AG10803 (cell line): Measurements from ENCODE around the gene KIF5A.
A peak's percentile ranks its signal among the peaks of the same experiment; 100 is the strongest.

ENCODE experiments used
- DNase-seq: peaks from one replicate; pipeline ENCODE4 v3.0.0; 2010; ENCODE audit warnings: low read depth
- H3K4me3 ChIP-seq: 2 replicates; pipeline ENCODE4 v1.5.1; 2011; ENCODE audit warnings: mild to moderate bottlenecking, low read length, control low read depth
- TF ChIP-seq, protein P1 (sequence below): conservative IDR thresholded peaks from 2 replicates; pipeline ENCODE4 v1.5.1; 2011; ENCODE audit warnings: mild to moderate bottlenecking, low read length, control low read depth, inconsistent platforms

KIF5A gene

DNA sequence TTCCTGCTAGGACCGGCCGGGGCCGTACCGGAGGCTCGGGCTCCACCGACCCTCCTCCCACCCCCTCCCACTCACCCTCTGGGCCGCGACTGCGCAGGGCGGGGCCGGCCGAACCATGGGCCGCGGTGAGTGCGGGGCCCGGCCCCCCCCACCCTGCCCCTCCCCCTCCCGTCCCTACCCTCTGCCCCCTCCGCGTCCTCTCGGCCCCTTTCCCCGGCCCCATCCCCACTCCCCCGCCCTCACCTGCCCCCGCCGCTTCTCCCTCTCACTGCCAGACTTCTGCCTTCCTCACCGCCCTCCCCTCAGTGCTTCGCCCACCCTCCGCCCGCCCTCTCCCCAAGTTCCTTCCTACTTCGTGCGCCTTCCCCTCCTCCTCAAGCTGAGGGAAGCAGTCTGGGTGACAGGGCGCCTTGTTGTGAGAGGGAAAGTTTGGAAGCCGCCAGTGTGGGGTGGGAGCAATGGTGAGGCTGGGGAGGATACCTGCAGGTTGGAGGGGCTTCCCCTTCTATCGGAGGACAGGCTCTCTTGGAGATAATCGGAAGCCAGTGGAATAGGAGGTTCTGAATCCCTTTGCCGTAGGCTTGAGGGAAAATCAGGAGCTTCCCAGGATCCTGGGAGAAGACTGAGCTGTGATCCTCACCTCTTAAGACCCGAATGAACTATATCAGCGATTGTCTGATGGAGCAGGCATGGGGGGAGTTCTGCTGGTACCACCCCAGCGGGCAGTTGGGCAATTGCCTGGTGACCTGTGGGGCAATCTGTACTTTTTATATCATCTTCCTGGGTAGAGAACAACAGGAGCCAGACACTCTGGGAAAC is 26.7 kb upstream of the KIF5A start:
- H3K4me3 ChIP-seq: peak overlapping the region; percentile 89
- DNase-seq: peak; percentile 46
- TF ChIP-seq, protein P1, sequence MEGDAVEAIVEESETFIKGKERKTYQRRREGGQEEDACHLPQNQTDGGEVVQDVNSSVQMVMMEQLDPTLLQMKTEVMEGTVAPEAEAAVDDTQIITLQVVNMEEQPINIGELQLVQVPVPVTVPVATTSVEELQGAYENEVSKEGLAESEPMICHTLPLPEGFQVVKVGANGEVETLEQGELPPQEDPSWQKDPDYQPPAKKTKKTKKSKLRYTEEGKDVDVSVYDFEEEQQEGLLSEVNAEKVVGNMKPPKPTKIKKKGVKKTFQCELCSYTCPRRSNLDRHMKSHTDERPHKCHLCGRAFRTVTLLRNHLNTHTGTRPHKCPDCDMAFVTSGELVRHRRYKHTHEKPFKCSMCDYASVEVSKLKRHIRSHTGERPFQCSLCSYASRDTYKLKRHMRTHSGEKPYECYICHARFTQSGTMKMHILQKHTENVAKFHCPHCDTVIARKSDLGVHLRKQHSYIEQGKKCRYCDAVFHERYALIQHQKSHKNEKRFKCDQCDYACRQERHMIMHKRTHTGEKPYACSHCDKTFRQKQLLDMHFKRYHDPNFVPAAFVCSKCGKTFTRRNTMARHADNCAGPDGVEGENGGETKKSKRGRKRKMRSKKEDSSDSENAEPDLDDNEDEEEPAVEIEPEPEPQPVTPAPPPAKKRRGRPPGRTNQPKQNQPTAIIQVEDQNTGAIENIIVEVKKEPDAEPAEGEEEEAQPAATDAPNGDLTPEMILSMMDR: no peak

DNA sequence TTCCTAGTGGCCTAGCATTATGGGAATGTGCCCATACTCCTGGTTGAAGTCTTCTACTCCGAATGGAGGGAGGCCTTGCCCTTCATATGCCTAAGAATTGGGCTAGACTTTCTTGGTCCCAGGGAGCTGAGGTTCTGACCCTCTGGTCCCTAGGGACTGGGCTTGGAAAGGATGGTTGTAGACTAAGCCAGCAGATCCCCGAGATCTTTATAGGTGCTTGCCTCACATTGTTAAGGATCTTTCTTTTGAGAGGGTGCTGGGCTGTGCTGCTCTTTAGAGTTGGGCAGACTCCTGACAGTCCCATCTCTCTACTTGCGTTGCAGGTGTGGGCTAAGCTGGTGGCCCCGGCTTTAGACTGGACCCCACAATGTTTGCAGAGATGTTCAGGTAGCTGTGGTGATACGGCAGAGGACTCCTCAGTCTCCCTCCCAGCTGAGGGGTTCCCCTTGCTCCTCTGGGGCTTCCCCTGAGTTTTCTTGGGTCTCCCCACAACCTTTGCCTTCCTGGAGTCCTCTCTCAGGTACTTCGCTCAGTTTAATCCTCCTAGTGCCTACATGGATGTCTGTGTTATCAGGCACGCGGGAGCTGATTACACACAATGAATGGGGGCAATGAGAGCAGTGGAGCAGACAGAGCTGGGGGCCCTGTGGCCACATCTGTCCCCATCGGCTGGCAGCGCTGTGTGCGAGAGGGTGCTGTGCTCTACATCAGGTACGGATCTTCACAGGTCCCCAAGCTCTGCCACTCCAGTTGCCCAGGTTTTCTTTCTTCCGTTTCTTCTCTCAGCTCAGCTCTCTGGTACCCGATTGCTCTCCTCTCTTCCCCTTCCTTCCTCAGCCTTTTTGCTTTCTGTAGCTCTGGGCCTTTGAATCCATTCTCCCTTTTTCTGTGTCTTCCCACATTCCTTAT is 25.9 kb upstream of the KIF5A start:
- TF ChIP-seq, protein P1: no peak
- no peak for DNase-seq
- peak overlapping the region; percentile 89 for H3K4me3 ChIP-seq

DNA sequence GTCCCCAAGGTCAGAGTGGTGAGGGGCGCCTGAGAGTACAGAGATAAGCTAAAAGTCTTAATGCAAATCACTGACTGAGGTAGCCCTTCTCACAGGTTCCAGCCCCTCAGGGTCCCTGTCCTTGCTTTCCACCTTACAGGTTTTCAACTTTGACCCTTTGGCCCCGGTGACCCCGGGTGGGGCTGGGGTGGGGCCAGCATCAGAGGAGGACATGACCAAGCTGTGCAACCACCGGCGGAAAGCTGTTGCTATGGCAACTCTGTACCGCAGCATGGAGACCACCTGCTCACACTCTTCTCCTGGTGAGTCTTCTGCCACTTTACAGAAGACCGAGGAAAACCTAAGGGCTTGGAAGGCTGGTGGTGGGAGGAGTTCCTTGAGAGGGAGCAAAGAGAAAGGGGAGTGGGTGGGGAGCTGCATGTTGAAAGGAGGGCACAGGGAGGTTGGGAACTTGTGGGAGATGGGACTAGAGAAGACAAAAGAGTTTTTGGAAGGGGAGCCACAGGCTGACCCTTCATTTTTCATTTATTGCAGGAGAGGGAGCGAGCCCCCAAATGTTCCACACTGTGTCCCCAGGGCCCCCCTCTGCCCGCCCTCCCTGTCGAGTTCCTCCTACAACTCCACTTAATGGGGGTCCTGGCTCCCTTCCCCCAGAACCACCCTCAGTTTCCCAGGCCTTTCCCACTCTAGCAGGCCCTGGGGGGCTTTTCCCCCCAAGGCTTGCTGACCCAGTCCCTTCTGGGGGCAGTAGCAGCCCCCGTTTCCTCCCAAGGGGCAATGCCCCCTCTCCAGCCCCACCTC is 24.8 kb upstream of the KIF5A start:
- no peak for DNase-seq
- TF ChIP-seq, protein P1: no peak
- H3K4me3 ChIP-seq: peak overlapping the region; percentile 89

DNA sequence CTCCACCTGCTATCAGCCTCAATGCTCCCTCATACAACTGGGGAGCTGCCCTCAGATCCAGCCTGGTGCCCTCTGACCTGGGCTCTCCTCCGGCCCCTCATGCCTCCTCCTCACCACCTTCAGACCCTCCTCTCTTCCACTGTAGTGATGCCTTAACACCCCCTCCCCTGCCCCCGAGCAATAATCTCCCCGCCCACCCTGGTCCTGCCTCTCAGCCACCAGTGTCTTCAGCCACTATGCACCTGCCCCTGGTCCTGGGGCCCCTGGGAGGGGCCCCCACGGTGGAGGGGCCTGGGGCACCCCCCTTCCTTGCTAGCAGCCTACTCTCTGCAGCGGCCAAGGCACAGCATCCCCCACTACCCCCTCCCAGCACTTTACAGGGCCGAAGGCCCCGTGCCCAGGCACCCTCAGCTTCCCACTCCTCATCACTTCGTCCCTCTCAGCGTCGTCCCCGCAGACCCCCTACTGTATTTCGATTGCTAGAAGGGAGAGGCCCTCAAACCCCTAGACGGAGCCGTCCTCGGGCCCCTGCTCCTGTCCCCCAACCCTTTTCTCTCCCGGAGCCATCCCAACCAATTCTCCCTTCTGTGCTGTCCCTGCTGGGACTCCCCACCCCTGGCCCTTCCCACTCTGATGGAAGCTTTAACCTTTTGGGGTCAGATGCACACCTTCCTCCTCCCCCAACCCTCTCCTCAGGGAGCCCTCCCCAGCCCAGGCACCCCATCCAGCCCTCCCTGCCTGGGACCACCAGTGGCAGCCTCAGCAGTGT is 24.0 kb upstream of the KIF5A start:
- no peak for DNase-seq
- TF ChIP-seq, protein P1: no peak
- no peak overlapping the region for H3K4me3 ChIP-seq

DNA sequence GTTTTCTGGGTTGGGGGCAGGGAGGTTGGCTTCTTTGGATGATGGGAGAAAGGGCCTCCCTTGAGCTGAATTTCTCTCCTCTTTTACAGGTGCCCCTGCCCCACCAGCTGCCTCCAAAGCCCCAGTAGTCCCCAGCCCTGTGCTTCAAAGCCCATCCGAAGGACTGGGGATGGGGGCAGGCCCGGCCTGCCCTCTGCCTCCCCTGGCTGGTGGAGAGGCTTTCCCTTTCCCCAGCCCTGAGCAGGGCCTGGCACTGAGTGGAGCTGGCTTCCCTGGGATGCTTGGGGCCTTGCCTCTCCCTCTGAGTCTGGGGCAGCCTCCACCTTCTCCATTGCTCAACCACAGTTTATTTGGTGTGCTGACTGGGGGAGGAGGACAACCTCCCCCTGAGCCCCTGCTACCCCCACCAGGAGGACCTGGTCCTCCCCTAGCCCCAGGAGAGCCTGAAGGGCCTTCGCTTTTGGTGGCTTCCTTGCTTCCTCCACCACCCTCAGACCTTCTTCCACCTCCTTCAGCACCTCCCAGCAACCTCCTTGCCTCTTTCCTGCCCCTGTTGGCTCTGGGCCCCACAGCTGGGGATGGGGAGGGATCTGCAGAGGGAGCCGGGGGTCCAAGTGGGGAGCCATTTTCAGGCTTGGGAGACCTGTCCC is 23.2 kb upstream of the KIF5A start:
- TF ChIP-seq, protein P1: no peak
- H3K4me3 ChIP-seq: no peak overlapping the region
- DNase-seq: no peak

DNA sequence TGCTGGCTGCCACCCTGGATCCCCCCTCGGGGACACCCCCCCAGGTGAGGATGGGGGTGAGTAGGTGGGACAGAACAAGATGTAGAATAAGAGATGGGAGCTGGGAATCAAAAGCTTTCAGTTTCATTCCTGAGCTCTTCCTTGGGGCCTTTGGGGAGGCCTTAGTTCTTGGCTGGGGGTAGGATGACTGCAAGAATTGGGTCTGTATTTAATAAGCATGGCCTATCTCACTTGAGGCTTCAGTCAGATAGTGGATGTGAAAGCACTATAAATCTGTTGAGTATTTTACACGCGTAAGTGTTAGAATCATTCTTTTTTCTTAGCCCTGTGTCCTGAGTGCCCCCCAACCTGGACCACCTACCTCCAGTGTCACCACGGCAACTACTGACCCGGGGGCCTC is 22.7 kb upstream of the KIF5A start:
- TF ChIP-seq, protein P1: no peak
- DNase-seq: no peak
- no peak overlapping the region for H3K4me3 ChIP-seq
